Ovary (tissue), 9 donors: ENCODE results near the gene VPREB1. TPM values are rescaled to one million over a fixed set of nuclear protein-coding genes. Genes with fewer than 3 reads are reported as not detected.

ENCODE experiments used
- DNase-seq, 5 donors: peaks; one replicate each; pipeline ENCODE4 v3.0.0-alpha.2; 2019 to 2020
- H3K27ac ChIP-seq, 2 donors: fragments of 200-600 bp; one replicate each; pipeline versions ENCODE4 v1.5.1 to v1.8.0; 2019 to 2022
- H3K27me3 ChIP-seq: fragments of 200-600 bp; one replicate; pipeline ENCODE4 v1.8.0; 2022
- H3K36me3 ChIP-seq: fragments of 200-600 bp; sonication (generic); one replicate; pipeline ENCODE4 v1.5.1; 2019
- H3K4me1 ChIP-seq: one replicate; pipeline ENCODE4 v1.8.1; 2013; ENCODE audit warnings: mild to moderate bottlenecking, moderate library complexity; ENCODE audit not compliant: insufficient read depth
- H3K4me3 ChIP-seq: fragments of 200-600 bp; sonication (generic); one replicate; pipeline ENCODE4 v1.5.1; 2017
- H3K9me3 ChIP-seq, 2 donors: fragments of 200-600 bp in 1 of 2; sonication (generic) in 1 of 2; one replicate each; pipeline versions ENCODE4 v1.5.1 to v1.8.1; 2013 to 2019; ENCODE audit warnings: mild to moderate bottlenecking in 1 of 2, moderate library complexity in 1 of 2
- CTCF ChIP-seq, 3 donors: fragments of 450-650 bp in 2 of 3; fragments of 200-600 bp in 1 of 3; IDR thresholded peaks; one replicate each; pipeline versions ENCODE4 v1.5.1 to v1.8.0; 2016 to 2022; ENCODE audit warnings: antibody characterized with exemption in 3 of 3, mild to moderate bottlenecking in 1 of 3
- EP300 ChIP-seq: sonication (generic); formaldehyde crosslinking; IDR thresholded peaks from one replicate; pipeline ENCODE4 v1.6.1; 2017; ENCODE audit warnings: antibody characterized with exemption
- POLR2A ChIP-seq: fragments of 450-650 bp; IDR thresholded peaks from one replicate; pipeline ENCODE4 v1.6.1; 2017; ENCODE audit warnings: antibody characterized with exemption, mild to moderate bottlenecking, moderate library complexity
- WGBS, 3 donors: extraction: QIAGEN DNeasy Blood & Tissue Kit in 1 of 3; methylation state at CpG; one replicate each; pipeline versions ENCODE4 v1.1.5 to v1.1.7; 2013 to 2017; 5-methylcytosine and 5-hydroxymethylcytosine counted together
- intact Hi-C, 4 donors: fragments of 100-400 bp; cut with DNase I; formaldehyde crosslinking; loops; one replicate each; pipeline versions ENCODE4 v1.11.0 to v1.15.1; 2022 to 2023
- polyA plus RNA-seq, 2 donors: library from polyadenylated mRNA; stranded (reverse); fragments of 200-250 nt in 1 of 2; fragments of 350-450 nt in 1 of 2; fragmentation: Illumina TruSeq in 1 of 2; extraction: RNeasy Lipid Tissue Mini Kit (QIAGEN cat#74804) in 1 of 2; gene quantifications; one replicate each; pipeline ENCODE4 v1.2.3, GENCODE V29; 2013 to 2014
- total RNA-seq, 7 donors: library from RNA; depleted of rRNA in 2 of 7; stranded (reverse); fragments of >200 nt in 2 of 7; fragmentation: NEBNext Ultra II Directional in 3 of 7; extraction: Animal tissue kit (Norgen Biotek cat#: 25700) in 3 of 7; gene quantifications; one replicate each; pipeline versions ENCODE4 v1.1.0 to v1.2.4, GENCODE V29; 2016 to 2023
- donor health status: DM: no; HTN: no; CAD: no; lungs with moderate emphysema.
- donor health status: DM: no; HTN: no; CAD: no.
- donor health status: Bipolar disorder and iron deficiency.
- donor health status: DM: yes; HTN: yes; CAD: no.
- donor health status: DM: no; HTN: no; CAD: no.
- donor health status: DM: yes; HTN: yes; CAD: no.

VPREB1 gene
- total and polyA plus RNA-seq, 9 donors: not detected

GRCh38 chr22:22230438-22230837, 14.1 kb upstream of the VPREB1 start:
- H3K36me3 ChIP-seq: no peaks in the 10 kb centered on the region
- DNase-seq: no peak
- no peak overlapping the region for H3K4me3 ChIP-seq
- intact Hi-C loops: no loop called here
- no peaks in the 10 kb centered on the region for H3K4me1 ChIP-seq
- no peaks in the 10 kb centered on the region for H3K27me3 ChIP-seq
- H3K9me3 ChIP-seq: no peaks in the 10 kb centered on the region
- TF ChIP-seq CTCF (IDR thresholded peaks at IDR 0.05): no peak
- TF ChIP-seq EP300: no peak
- no peak for TF ChIP-seq POLR2A
- no peak overlapping the region for H3K27ac ChIP-seq
- 70 to 77% (median 73%) methylated on average over 9 of the region's 9 CpGs for WGBS, 3 donors

- H3K36me3 ChIP-seq: no peaks in the 10 kb centered on the region
- DNase-seq: no peak
- 83 to 89% (median 84%) methylated on average over 5 of the region's 5 CpGs for WGBS, 3 donors
These were observed 11.5 kb upstream of the VPREB1 start for GRCh38 chr22:22233081-22233480.

DNA sequence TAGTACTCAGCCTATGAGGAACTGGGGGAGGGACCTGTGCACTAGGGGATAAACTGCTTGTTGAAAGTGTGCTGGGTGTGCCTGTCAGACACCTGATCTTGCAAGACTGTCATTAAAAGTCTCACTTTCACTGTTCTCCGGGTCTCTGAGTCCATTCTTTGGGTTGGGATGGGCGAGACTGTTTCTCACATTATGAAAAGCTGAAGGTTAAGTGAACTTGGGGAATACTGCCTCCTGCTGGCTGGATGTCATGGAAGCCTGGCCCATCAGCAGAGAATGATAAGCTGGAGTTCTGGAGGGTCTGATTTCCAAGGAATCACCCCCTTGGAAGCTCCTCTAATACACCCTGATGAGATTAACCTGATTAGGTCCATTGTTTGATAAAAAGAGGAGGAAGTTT, 9.0 kb upstream of the VPREB1 start:
- no peak for DNase-seq
- H3K4me3 ChIP-seq: no peak overlapping the region
- H3K4me1 ChIP-seq: no peaks in the 10 kb centered on the region
- H3K9me3 ChIP-seq: no peaks in the 10 kb centered on the region
- no peaks in the 10 kb centered on the region for H3K27me3 ChIP-seq
- intact Hi-C loops: no loop called here
- no peak for TF ChIP-seq EP300
- TF ChIP-seq CTCF (IDR thresholded peaks at IDR 0.05): no peak
- no peak for TF ChIP-seq POLR2A
- no peaks in the 10 kb centered on the region for H3K36me3 ChIP-seq
- H3K27ac ChIP-seq: no peak overlapping the region
- 17 to 39% (median 18%) methylated on average over 2 of the region's 2 CpGs for WGBS, 3 donors

More at GRCh38 chr22:22233081-22233480, 11.5 kb upstream of the VPREB1 start:
- no peaks in the 10 kb centered on the region for H3K27me3 ChIP-seq
- intact Hi-C loops: no loop called here
- TF ChIP-seq POLR2A: no peak
- no peak for TF ChIP-seq CTCF (IDR thresholded peaks at IDR 0.05)
- TF ChIP-seq EP300: no peak
- no peaks in the 10 kb centered on the region for H3K9me3 ChIP-seq
- H3K27ac ChIP-seq: no peak overlapping the region
- H3K4me3 ChIP-seq: no peak overlapping the region
- H3K4me1 ChIP-seq: no peaks in the 10 kb centered on the region

- Histone ChIP-seq H3K9me3 (no peaks in the 10 kb centered on the region), H3K4me3 (no peak overlapping the region), H3K27ac (no peak overlapping the region), H3K4me1 (no peaks in the 10 kb centered on the region), H3K36me3 (no peaks in the 10 kb centered on the region), H3K27me3 (no peaks in the 10 kb centered on the region)
- intact Hi-C loops: no loop called here
- WGBS, 3 donors: 82 to 89% (median 84%) methylated on average over 4 of the region's 4 CpGs
- DNase-seq: no peak
- TF ChIP-seq EP300 (no peak), POLR2A (no peak), CTCF (IDR thresholded peaks at IDR 0.05) (no peak)
These were observed 7.1 kb upstream of the VPREB1 start for GRCh38 chr22:22237521-22237920.
